CD14-positive monocyte (primary cell): ENCODE data around the gene DDI2. TPM values are rescaled to one million over a fixed set of nuclear protein-coding genes. Genes with fewer than 3 reads are reported as not detected.

Source experiments
- DNase-seq, 3 donors: peaks; one replicate each; pipeline ENCODE4 v3.0.0-alpha.2; 2011 to 2022
- H2AFZ ChIP-seq: 2 replicates; pipeline ENCODE4 v1.6.0; 2012; ENCODE audit warnings: mild to moderate bottlenecking, low read depth, low read length, inconsistent platforms; ENCODE audit not compliant: insufficient read depth, poor library complexity, severe bottlenecking
- H3K27ac ChIP-seq, 2 donors: 1 replicate in 1 of 2; 2 replicates in 1 of 2; pipeline ENCODE4 v1.5.1; 2012 to 2013; ENCODE audit warnings: low read length in 2 of 2, control low read depth in 1 of 2, inconsistent platforms in 1 of 2, low read depth in 1 of 2, mild to moderate bottlenecking in 1 of 2
- H3K27me3 ChIP-seq, 2 donors: one replicate each; pipeline versions ENCODE4 v1.6.0 to v1.6.1; 2011 to 2013; ENCODE audit warnings: low read length in 2 of 2; ENCODE audit not compliant: control insufficient read depth in 2 of 2, insufficient read depth in 2 of 2
- H3K36me3 ChIP-seq, 2 donors: replicated peaks in 1 of 2; 1 replicate in 1 of 2; 2 replicates in 1 of 2; pipeline versions ENCODE4 v1.5.1 to v1.6.1; 2012 to 2013; ENCODE audit warnings: low read length in 2 of 2, control low read depth in 1 of 2, inconsistent platforms in 1 of 2, mild to moderate bottlenecking in 1 of 2; ENCODE audit not compliant: insufficient read depth in 2 of 2, control insufficient read depth in 1 of 2
- H3K4me1 ChIP-seq, 2 donors: 1 replicate in 1 of 2; 2 replicates in 1 of 2; pipeline versions ENCODE4 v1.5.1 to v1.6.1; 2012 to 2013; ENCODE audit warnings: low read length in 2 of 2, control low read depth in 1 of 2, inconsistent platforms in 1 of 2, mild to moderate bottlenecking in 1 of 2, moderate library complexity in 1 of 2; ENCODE audit not compliant: insufficient read depth in 2 of 2, control insufficient read depth in 1 of 2
- H3K4me2 ChIP-seq: replicated peaks from 2 replicates; pipeline ENCODE3; 2012; ENCODE audit warnings: low read length, moderate library complexity, mild to moderate bottlenecking; ENCODE audit not compliant: poor library complexity, severe bottlenecking; ENCODE audit errors: extremely low read depth
- H3K4me3 ChIP-seq, 3 experiments: fragments of 200-600 bp in 1 of 3; sonication (generic) in 1 of 3; replicated peaks in 1 of 3; 1 replicate in 2 of 3; 2 replicates in 1 of 3; pipeline ENCODE4 v1.5.1; 2011 to 2013; ENCODE audit warnings: low read length in 3 of 3, mild to moderate bottlenecking in 3 of 3, control low read depth in 2 of 3, low read depth in 2 of 3, inconsistent platforms in 1 of 3, moderate library complexity in 1 of 3
- H3K79me2 ChIP-seq: 2 replicates; pipeline ENCODE4 v1.6.0; 2012; ENCODE audit warnings: mild to moderate bottlenecking, control low read depth, inconsistent platforms, low read length, moderate library complexity; ENCODE audit not compliant: insufficient read depth
- H3K9ac ChIP-seq: 2 replicates; pipeline ENCODE4 v1.6.0; 2017; ENCODE audit warnings: low read length, mild to moderate bottlenecking; ENCODE audit not compliant: insufficient read depth, poor library complexity, severe bottlenecking
- H3K9me3 ChIP-seq, 2 donors: replicated peaks in 1 of 2; 1 replicate in 1 of 2; 2 replicates in 1 of 2; pipeline versions ENCODE4 v1.5.1 to v1.6.1; 2012 to 2013; ENCODE audit warnings: low read length in 2 of 2, control low read depth in 1 of 2; ENCODE audit not compliant: control insufficient read depth in 1 of 2, insufficient read depth in 1 of 2
- H4K20me1 ChIP-seq: 2 replicates; pipeline ENCODE4 v1.6.0; 2012; ENCODE audit warnings: mild to moderate bottlenecking, low read length, control low read depth, moderate library complexity; ENCODE audit not compliant: insufficient read depth
- H3K27ac Mint-ChIP-seq, 7 donors: one replicate each; pipeline ENCODE4 v1.8.0; 2020; ENCODE audit warnings: mild to moderate bottlenecking in 7 of 7, mixed read lengths in 7 of 7, moderate library complexity in 6 of 7, inconsistent platforms in 2 of 7
- H3K27me3 Mint-ChIP-seq, 3 donors: one replicate each; pipeline ENCODE4 v1.8.0; 2021 to 2022; ENCODE audit warnings: low read depth in 3 of 3, mild to moderate bottlenecking in 3 of 3, mixed read lengths in 3 of 3, moderate library complexity in 3 of 3, inconsistent platforms in 1 of 3
- H3K36me3 Mint-ChIP-seq, 2 donors: one replicate each; pipeline ENCODE4 v1.8.0; 2020; ENCODE audit warnings: mixed read lengths in 2 of 2, inconsistent platforms in 1 of 2, mild to moderate bottlenecking in 1 of 2
- H3K4me1 Mint-ChIP-seq: one replicate; pipeline ENCODE4 v1.8.0; 2020; ENCODE audit warnings: mild to moderate bottlenecking, mixed read lengths
- H3K4me3 Mint-ChIP-seq, 2 donors: one replicate each; pipeline ENCODE4 v1.8.0; 2020; ENCODE audit warnings: mild to moderate bottlenecking in 2 of 2, mixed read lengths in 2 of 2, moderate library complexity in 1 of 2
- H3K9me3 Mint-ChIP-seq, 7 donors: one replicate each; pipeline ENCODE4 v1.8.0; 2020 to 2022; ENCODE audit warnings: mixed read lengths in 7 of 7, mild to moderate bottlenecking in 6 of 7, moderate library complexity in 6 of 7, inconsistent platforms in 2 of 7
- WGBS: methylation state at CpG from one replicate; pipeline ENCODE4 v1.1.5; 2013; ENCODE audit warnings: missing lambda C conversion rate; ENCODE audit not compliant: insufficient coverage; 5-methylcytosine and 5-hydroxymethylcytosine counted together
- intact Hi-C, 2 donors: fragments of 100-400 bp; cut with micrococcal nuclease; formaldehyde crosslinking; loops; one replicate each; pipeline versions ENCODE4 v1.15.0 to v1.15.1; 2023
- polyA plus RNA-seq, 3 donors: library from polyadenylated mRNA; depleted of rRNA in 1 of 3; unstranded in 2 of 3; stranded (reverse) in 1 of 3; fragments of 300-500 nt in 2 of 3; fragments of >200 nt in 1 of 3; fragmentation: Illumina TruSeq in 2 of 3; gene quantifications; 1 replicate in 2 of 3; 2 replicates in 1 of 3; pipeline ENCODE4 v1.2.3, GENCODE V29; 2012 to 2021
- TF ChIP-seq, protein P1 (sequence below): fragments of 200-600 bp; IDR thresholded peaks from one replicate; pipeline ENCODE4 v1.8.0; 2022; ENCODE audit warnings: antibody characterized with exemption, mild to moderate bottlenecking

The DDI2 gene
- polyA plus RNA-seq, 3 donors, result 2.5 to 5.4 (median 3.2) TPM

DNA sequence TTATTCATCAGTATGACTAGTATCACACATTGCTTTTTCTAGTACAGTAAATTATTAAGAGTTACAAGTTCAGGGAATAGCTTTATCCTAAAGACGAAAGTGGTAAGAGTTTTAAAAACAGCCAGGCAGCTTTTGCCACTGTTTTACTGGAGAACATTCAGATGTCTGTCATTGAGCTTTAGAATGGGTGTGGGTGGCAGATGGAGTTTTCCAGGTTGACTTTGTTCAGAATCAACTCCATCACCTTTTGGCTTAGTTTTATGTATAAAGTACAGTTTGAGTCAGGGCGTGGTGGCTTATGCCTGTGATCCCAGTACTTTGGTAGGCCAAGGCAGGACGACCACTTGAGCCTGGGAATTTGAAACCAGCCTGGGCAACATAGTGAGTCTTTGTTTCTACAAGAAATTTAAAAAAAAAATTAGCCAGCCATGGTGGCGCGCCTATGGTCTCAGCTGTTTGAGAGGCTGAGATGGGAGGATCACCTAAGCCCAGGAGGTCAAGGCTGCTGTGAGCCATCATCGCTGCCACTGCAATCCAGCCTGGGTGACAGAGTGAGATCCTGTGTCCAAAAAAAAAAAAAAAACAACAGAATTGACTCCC lies 36.9 kb downstream of the DDI2 start:
- peaks cover 63 to 85% of the 10 kb centered on the region in 2 donors for H3K36me3 ChIP-seq
- no peaks in the 10 kb centered on the region for H4K20me1 ChIP-seq
- Mint-ChIP-seq H3K4me3 (no peak overlapping the region), H3K27me3 (no peaks in the 10 kb centered on the region), H3K9me3 (peaks cover 0 to 3% (median 0%) of the 10 kb centered on the region in 7 donors), H3K4me1 (peaks cover 3% of the 10 kb centered on the region), H3K36me3 (peaks cover 66 to 84% of the 10 kb centered on the region in 2 donors), H3K27ac (no peak overlapping the region)
- no peaks in the 10 kb centered on the region for H3K4me1 ChIP-seq
- intact Hi-C loops, result no loop called here
- TF ChIP-seq, protein P1, sequence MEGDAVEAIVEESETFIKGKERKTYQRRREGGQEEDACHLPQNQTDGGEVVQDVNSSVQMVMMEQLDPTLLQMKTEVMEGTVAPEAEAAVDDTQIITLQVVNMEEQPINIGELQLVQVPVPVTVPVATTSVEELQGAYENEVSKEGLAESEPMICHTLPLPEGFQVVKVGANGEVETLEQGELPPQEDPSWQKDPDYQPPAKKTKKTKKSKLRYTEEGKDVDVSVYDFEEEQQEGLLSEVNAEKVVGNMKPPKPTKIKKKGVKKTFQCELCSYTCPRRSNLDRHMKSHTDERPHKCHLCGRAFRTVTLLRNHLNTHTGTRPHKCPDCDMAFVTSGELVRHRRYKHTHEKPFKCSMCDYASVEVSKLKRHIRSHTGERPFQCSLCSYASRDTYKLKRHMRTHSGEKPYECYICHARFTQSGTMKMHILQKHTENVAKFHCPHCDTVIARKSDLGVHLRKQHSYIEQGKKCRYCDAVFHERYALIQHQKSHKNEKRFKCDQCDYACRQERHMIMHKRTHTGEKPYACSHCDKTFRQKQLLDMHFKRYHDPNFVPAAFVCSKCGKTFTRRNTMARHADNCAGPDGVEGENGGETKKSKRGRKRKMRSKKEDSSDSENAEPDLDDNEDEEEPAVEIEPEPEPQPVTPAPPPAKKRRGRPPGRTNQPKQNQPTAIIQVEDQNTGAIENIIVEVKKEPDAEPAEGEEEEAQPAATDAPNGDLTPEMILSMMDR, result no peak
- 96% methylated on average over 3 of the region's 6 CpGs for WGBS
- H3K9me3 ChIP-seq, result no peaks in the 10 kb centered on the region
- no peaks in the 10 kb centered on the region for H3K27me3 ChIP-seq
- H3K4me3 ChIP-seq, result no peak overlapping the region
- no peak overlapping the region for H3K4me2 ChIP-seq
- no peak overlapping the region for H3K9ac ChIP-seq
- H2AFZ ChIP-seq, result no peak overlapping the region
- no peaks in the 10 kb centered on the region for H3K79me2 ChIP-seq
- H3K27ac ChIP-seq, result no peak overlapping the region
- DNase-seq, result no peak

DNA sequence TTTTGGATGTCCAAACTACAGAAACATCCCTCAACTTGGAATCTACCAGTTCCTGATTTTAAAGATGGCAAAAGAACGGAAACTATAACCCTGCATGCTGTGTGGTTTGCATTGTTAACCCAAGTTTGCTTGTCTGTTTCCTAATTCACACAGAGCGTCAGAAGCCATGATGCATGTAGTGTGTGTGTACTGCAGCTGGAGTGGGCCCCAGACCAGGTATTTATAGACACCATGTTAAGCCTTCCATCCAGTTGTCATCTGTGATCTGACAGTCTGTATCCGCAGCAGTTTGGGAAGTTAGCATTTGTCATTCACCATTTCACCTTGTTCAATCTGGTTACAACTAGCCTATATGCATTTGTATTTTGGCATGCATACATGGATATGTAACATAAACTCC lies 39.2 kb downstream of the DDI2 start:
- H3K36me3 Mint-ChIP-seq, result peaks cover 72 to 87% of the 10 kb centered on the region in 2 donors
- peak overlapping the region in 1 of 2 donors; percentile 49 for H3K27ac ChIP-seq

More for the DNA sequence above, 39.2 kb downstream of the DDI2 start:
- H3K4me1 Mint-ChIP-seq, result peaks cover 3% of the 10 kb centered on the region
- peak overlapping the region in 3 of 7 donors; percentile 20 to 48 (median 37) for H3K27ac Mint-ChIP-seq
- intact Hi-C loops, result loop anchor here in 1 of 2 donors (5.0 kb wide), 1 partner anchor 36 kb away; no protein-coding TSS in a partner anchor
- H3K27me3 ChIP-seq, result no peaks in the 10 kb centered on the region
- 67% methylated on average over 1 of the region's 3 CpGs for WGBS
- no peak overlapping the region for H3K4me3 ChIP-seq
- H3K9me3 Mint-ChIP-seq, result peaks cover 0 to 3% (median 0%) of the 10 kb centered on the region in 7 donors
- H3K36me3 ChIP-seq, result peaks cover 71 to 85% of the 10 kb centered on the region in 2 donors
- no peak overlapping the region for H3K4me2 ChIP-seq
- no peaks in the 10 kb centered on the region for H3K9me3 ChIP-seq
- TF ChIP-seq, protein P1, result no peak
- no peak overlapping the region for H3K4me3 Mint-ChIP-seq
- no peak for DNase-seq
- no peak overlapping the region for H2AFZ ChIP-seq
- no peaks in the 10 kb centered on the region for H4K20me1 ChIP-seq
- H3K79me2 ChIP-seq, result no peaks in the 10 kb centered on the region
- no peak overlapping the region for H3K9ac ChIP-seq
- H3K4me1 ChIP-seq, result no peaks in the 10 kb centered on the region
- H3K27me3 Mint-ChIP-seq, result no peaks in the 10 kb centered on the region
